ENCODE results near the gene CDH4. TPM values are rescaled to one million over a fixed set of nuclear protein-coding genes. Genes with fewer than 3 reads are reported as not detected.

Gene CDH4
- total RNA-seq, 1 experiment from 2014 or later, result 25.0 TPM

- intact Hi-C loops (cut with micrococcal nuclease), result no loop called here
Measured at GRCh38 chr20:61599061-61599531, 347.0 kb downstream of the CDH4 start.

DNA sequence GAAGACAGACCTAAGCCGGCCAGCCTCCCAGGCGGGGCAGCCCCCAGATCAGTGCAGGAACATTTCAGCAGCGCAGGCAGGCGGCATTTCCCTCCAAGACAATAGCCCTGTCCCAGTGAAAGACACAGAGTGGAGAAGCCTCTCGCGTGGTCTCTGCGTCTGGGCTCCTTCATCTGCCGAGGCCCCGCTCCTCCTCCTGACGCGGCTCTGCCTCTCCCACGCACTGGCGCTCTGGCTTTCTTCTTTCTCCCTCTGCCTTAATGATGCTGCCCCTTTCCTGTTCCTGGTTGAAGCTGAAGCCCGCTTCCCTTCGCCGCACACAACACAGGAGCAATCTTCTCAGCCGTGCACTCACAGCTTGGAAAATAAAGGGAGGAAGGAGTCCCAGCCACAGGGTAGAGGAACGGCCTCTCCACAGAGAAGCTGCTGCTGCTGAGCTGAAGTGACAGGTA, 347.5 kb downstream of the CDH4 start:
- Mint-ChIP-seq H3K4me1 (ENCODE audit: insufficient read depth, unreplicated experiment) (no peaks in the 10 kb centered on the region), H3K36me3 (ENCODE audit: insufficient read depth, unreplicated experiment) (peaks cover 6% of the 10 kb centered on the region), H3K4me3 (ENCODE audit: unreplicated experiment) (no peak overlapping the region), H3K27me3 (ENCODE audit: insufficient read depth, unreplicated experiment) (no peaks in the 10 kb centered on the region), H3K27ac (ENCODE audit: low read depth, unreplicated experiment) (no peak overlapping the region), H3K9me3 (ENCODE audit: unreplicated experiment) (no peaks in the 10 kb centered on the region)
- CTCF ChIA-PET, result no interaction called here
- intact Hi-C loops (cut with micrococcal nuclease), result no loop called here
- no TSS peak for BruUV-seq (replicated peaks)
- no peak for TF ChIP-seq CTCF (IDR thresholded peaks at IDR 0.05; ENCODE audit: unreplicated experiment)
- no peak for DNase-seq (ENCODE audit: unreplicated experiment)
- POLR2A ChIA-PET, result no interaction called here

More at GRCh38 chr20:61599061-61599531, 347.0 kb downstream of the CDH4 start:
- H3K27me3 Mint-ChIP-seq (ENCODE audit: insufficient read depth, unreplicated experiment), result no peaks in the 10 kb centered on the region
- H3K4me1 Mint-ChIP-seq (ENCODE audit: insufficient read depth, unreplicated experiment), result no peaks in the 10 kb centered on the region
- H3K36me3 Mint-ChIP-seq (ENCODE audit: insufficient read depth, unreplicated experiment), result peaks cover 6% of the 10 kb centered on the region
- H3K4me3 Mint-ChIP-seq (ENCODE audit: unreplicated experiment), result no peak overlapping the region
- POLR2A ChIA-PET, result no interaction called here
- no peak for TF ChIP-seq CTCF (IDR thresholded peaks at IDR 0.05; ENCODE audit: unreplicated experiment)
- no peak for DNase-seq (ENCODE audit: unreplicated experiment)
- no TSS peak for BruUV-seq (replicated peaks)
- CTCF ChIA-PET, result no interaction called here
- H3K27ac Mint-ChIP-seq (ENCODE audit: low read depth, unreplicated experiment), result no peak overlapping the region
- H3K9me3 Mint-ChIP-seq (ENCODE audit: unreplicated experiment), result no peaks in the 10 kb centered on the region

DNA sequence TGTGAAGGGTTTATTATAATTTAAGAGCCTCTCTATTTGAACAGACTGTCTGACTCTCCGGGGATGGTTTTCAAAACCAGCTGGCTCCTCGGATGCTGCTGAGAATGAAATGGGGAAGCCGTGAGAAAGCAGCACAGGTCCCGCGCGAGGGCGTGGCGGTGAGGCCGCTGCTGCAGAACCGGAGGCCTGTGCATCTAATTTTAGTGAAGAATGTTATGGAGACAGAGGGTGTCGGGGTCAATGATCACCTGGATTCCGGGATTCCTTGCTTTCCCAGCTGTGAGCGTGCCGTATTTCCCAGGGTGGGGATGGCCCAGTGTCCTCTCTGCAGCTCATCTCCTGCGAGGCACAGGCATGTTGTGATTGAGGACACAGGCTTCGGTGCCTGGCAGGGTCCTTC, 348.0 kb downstream of the CDH4 start:
- no peak for TF ChIP-seq CTCF (IDR thresholded peaks at IDR 0.05; ENCODE audit: unreplicated experiment)
- BruUV-seq (replicated peaks), result no TSS peak
- no peak overlapping the region for H3K4me3 Mint-ChIP-seq (ENCODE audit: unreplicated experiment)
- H3K27ac Mint-ChIP-seq (ENCODE audit: low read depth, unreplicated experiment), result no peak overlapping the region
- POLR2A ChIA-PET, result no interaction called here
- no peaks in the 10 kb centered on the region for H3K27me3 Mint-ChIP-seq (ENCODE audit: insufficient read depth, unreplicated experiment)
- H3K36me3 Mint-ChIP-seq (ENCODE audit: insufficient read depth, unreplicated experiment), result peaks cover 6% of the 10 kb centered on the region
- no peaks in the 10 kb centered on the region for H3K9me3 Mint-ChIP-seq (ENCODE audit: unreplicated experiment)
- no peaks in the 10 kb centered on the region for H3K4me1 Mint-ChIP-seq (ENCODE audit: insufficient read depth, unreplicated experiment)
- CTCF ChIA-PET, result no interaction called here
- DNase-seq (ENCODE audit: unreplicated experiment), result no peak
- intact Hi-C loops (cut with micrococcal nuclease), result no loop called here

DNA sequence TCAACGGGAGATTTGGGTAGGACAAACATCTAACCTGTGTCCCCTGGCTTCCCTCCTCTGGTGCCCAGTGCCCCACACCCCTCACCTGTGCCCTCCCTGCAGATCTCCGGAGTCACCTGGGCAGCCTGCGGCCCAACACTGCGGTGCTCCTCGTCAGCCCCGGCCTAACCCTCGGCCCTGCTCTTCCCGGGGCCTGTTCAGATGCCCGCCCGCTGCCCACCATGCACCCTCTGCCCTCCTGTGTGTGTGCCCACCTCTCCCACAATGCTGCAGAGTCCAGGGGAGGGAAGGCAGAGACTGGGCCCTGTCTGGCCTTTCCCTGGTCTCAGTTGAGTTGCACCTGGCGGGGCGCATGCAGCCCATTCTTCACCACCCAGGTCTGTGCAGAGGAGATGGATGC, 349.3 kb downstream of the CDH4 start:
- H3K27ac Mint-ChIP-seq (ENCODE audit: low read depth, unreplicated experiment), result no peak overlapping the region
- intact Hi-C loops (cut with micrococcal nuclease), result no loop called here
- ChIA-PET POLR2A (no interaction called here), CTCF (no interaction called here)
- peaks cover 6% of the 10 kb centered on the region for H3K36me3 Mint-ChIP-seq (ENCODE audit: insufficient read depth, unreplicated experiment)
- H3K4me3 Mint-ChIP-seq (ENCODE audit: unreplicated experiment), result no peak overlapping the region
- H3K27me3 Mint-ChIP-seq (ENCODE audit: insufficient read depth, unreplicated experiment), result no peaks in the 10 kb centered on the region
- DNase-seq (ENCODE audit: unreplicated experiment), result no peak
- no peaks in the 10 kb centered on the region for H3K4me1 Mint-ChIP-seq (ENCODE audit: insufficient read depth, unreplicated experiment)
- H3K9me3 Mint-ChIP-seq (ENCODE audit: unreplicated experiment), result no peaks in the 10 kb centered on the region
- no peak for TF ChIP-seq CTCF (IDR thresholded peaks at IDR 0.05; ENCODE audit: unreplicated experiment)
- no TSS peak for BruUV-seq (replicated peaks)

Measured in MCF 10A (cell line).